NCI-H1930 (cell line): ENCODE data around the gene FOXP1.
A peak's percentile ranks its signal among the peaks of the same experiment; 100 is the strongest.

Experiments used
- DNase-seq, 2 experiments: peaks; one replicate each; lab custom pipeline; 2025; lab: John Stamatoyannopoulos, UW

Gene FOXP1

GRCh38 chr3:71172951-71173350, 410.6 kb downstream of the FOXP1 start:
- DNase-seq: no peak

- no peak for DNase-seq
Measured at GRCh38 chr3:71172189-71172588, 411.3 kb downstream of the FOXP1 start.

GRCh38 chr3:71171247-71171646, 412.3 kb downstream of the FOXP1 start:
- DNase-seq: no peak

- peak; percentile 9 to 32 for DNase-seq
Measured at GRCh38 chr3:71168880-71169411, 414.6 kb downstream of the FOXP1 start.

GRCh38 chr3:71168121-71168721, 415.3 kb downstream of the FOXP1 start:
- no peak for DNase-seq

GRCh38 chr3:71166339-71167240, 416.9 kb downstream of the FOXP1 start:
- DNase-seq: no peak

- no peak for DNase-seq
Measured at GRCh38 chr3:71164881-71165280, 418.6 kb downstream of the FOXP1 start.

GRCh38 chr3:71163198-71163918, 420.2 kb downstream of the FOXP1 start:
- DNase-seq: no peak

GRCh38 chr3:71162221-71162620, 421.3 kb downstream of the FOXP1 start:
- DNase-seq: no peak

- no peak for DNase-seq
Measured at GRCh38 chr3:71160785-71161546, 422.6 kb downstream of the FOXP1 start.

GRCh38 chr3:71156062-71156665, 427.4 kb downstream of the FOXP1 start:
- DNase-seq: no peak

- no peak for DNase-seq
Measured at GRCh38 chr3:71154846-71155245, 428.7 kb downstream of the FOXP1 start.

- no peak for DNase-seq
Measured at GRCh38 chr3:71153713-71154112, 429.8 kb downstream of the FOXP1 start.

GRCh38 chr3:71152892-71153265, 430.6 kb downstream of the FOXP1 start:
- DNase-seq: no peak

- no peak for DNase-seq
Measured at GRCh38 chr3:71152039-71152891, 431.3 kb downstream of the FOXP1 start.

- no peak for DNase-seq
Measured at GRCh38 chr3:71149959-71150954, 433.3 kb downstream of the FOXP1 start.

- DNase-seq: no peak
Measured at GRCh38 chr3:71148455-71149060, 435.0 kb downstream of the FOXP1 start.

- no peak for DNase-seq
Measured at GRCh38 chr3:71146673-71147072, 436.9 kb downstream of the FOXP1 start.

GRCh38 chr3:71145954-71146353, 437.6 kb downstream of the FOXP1 start:
- DNase-seq: no peak
